Neural progenitor cell (in vitro differentiated cells): ENCODE data around the gene MKNK2. TPM values are rescaled to one million over a fixed set of nuclear protein-coding genes. Genes with fewer than 3 reads are reported as not detected.
A peak's percentile ranks its signal among the peaks of the same experiment; 100 is the strongest.

Source experiments
- DNase-seq: peaks from one replicate; pipeline ENCODE4 v3.0.0-alpha.2; 2016; ENCODE audit warnings: low spot score
- H2AFZ ChIP-seq: fragments of 200-600 bp; sonication (generic); replicated peaks from 2 replicates; pipeline ENCODE4 v1.6.1; 2016; ENCODE audit warnings: antibody characterized with exemption
- H3F3A ChIP-seq: fragments of 200-600 bp; sonication (generic); 2 replicates; pipeline ENCODE4 v1.6.1; 2016; ENCODE audit warnings: antibody characterized with exemption, low read depth
- H3K27ac ChIP-seq: fragments of 200-600 bp; sonication (generic); 2 replicates; pipeline ENCODE4 v1.5.1; 2016; ENCODE audit warnings: mild to moderate bottlenecking
- H3K27me3 ChIP-seq: fragments of 200-600 bp; sonication (generic); 2 replicates; pipeline ENCODE4 v1.6.1; 2016; ENCODE audit warnings: mild to moderate bottlenecking, moderate library complexity
- H3K36me3 ChIP-seq: fragments of 200-600 bp; sonication (generic); 2 replicates; pipeline ENCODE4 v1.5.1; 2016
- H3K4me1 ChIP-seq: fragments of 200-600 bp; sonication (generic); 2 replicates; pipeline ENCODE4 v1.6.1; 2016; ENCODE audit warnings: mixed run types
- H3K4me2 ChIP-seq: fragments of 200-600 bp; sonication (generic); 2 replicates; pipeline ENCODE4 v1.6.1; 2016
- H3K4me3 ChIP-seq: fragments of 200-600 bp; sonication (generic); 2 replicates; pipeline ENCODE4 v1.5.1; 2016
- H3K79me2 ChIP-seq: fragments of 200-600 bp; sonication (generic); 2 replicates; pipeline ENCODE4 v1.6.1; 2016; ENCODE audit warnings: low read depth
- H3K9ac ChIP-seq: fragments of 200-600 bp; sonication (generic); 2 replicates; pipeline ENCODE4 v1.6.1; 2016
- H3K9me3 ChIP-seq: fragments of 200-600 bp; sonication (generic); 2 replicates; pipeline ENCODE4 v1.5.1; 2016; ENCODE audit warnings: low read depth
- H4K20me1 ChIP-seq: fragments of 200-600 bp; sonication (generic); 2 replicates; pipeline ENCODE4 v1.6.1; 2016; ENCODE audit warnings: low read depth
- H3K27ac Mint-ChIP-seq: 3 replicates; pipeline ENCODE4 v1.8.0; 2021; ENCODE audit warnings: mixed read lengths
- H3K27me3 Mint-ChIP-seq: 2 replicates; pipeline ENCODE4 v1.8.0; 2022; ENCODE audit warnings: low read depth, mild to moderate bottlenecking, inconsistent platforms, moderate library complexity, mixed read lengths; ENCODE audit not compliant: insufficient read depth
- H3K36me3 Mint-ChIP-seq: 3 replicates; pipeline ENCODE4 v1.8.0; 2021; ENCODE audit warnings: mixed read lengths
- H3K4me1 Mint-ChIP-seq: 3 replicates; pipeline ENCODE4 v1.8.0; 2021; ENCODE audit warnings: mixed read lengths
- H3K4me3 Mint-ChIP-seq: 3 replicates; pipeline ENCODE4 v1.8.0; 2021; ENCODE audit warnings: mild to moderate bottlenecking, moderate library complexity, mixed read lengths
- H3K9me3 Mint-ChIP-seq: 3 replicates; pipeline ENCODE4 v1.8.0; 2020; ENCODE audit warnings: mixed read lengths
- EZH2 ChIP-seq: fragments of 200-600 bp; sonication (generic); IDR thresholded peaks from 2 replicates; pipeline ENCODE4 v1.6.1; 2017; ENCODE audit warnings: antibody characterized with exemption, mild to moderate bottlenecking, moderate library complexity
- EZH2phosphoT487 ChIP-seq: fragments of 200-600 bp; sonication (generic); IDR thresholded peaks from 2 replicates; pipeline ENCODE4 v1.6.1; 2017; ENCODE audit warnings: antibody characterized with exemption
- total RNA-seq: library from RNA; depleted of rRNA; stranded (reverse); fragments of >200 nt; gene quantifications from 2 replicates; pipeline ENCODE4 v1.2.3, GENCODE V29; 2015; ENCODE audit warnings: low replicate concordance
- TF ChIP-seq, protein P1 (sequence below): fragments of 200-600 bp; sonication (generic); IDR thresholded peaks from 2 replicates; pipeline ENCODE4 v1.5.1; 2017; ENCODE audit warnings: antibody characterized with exemption, mild to moderate bottlenecking

The MKNK2 gene
- total RNA-seq, 1 donor from 2014 or later, result 46.0 TPM

- no peak for DNase-seq
- H3K9me3 Mint-ChIP-seq, result peaks cover 2% of the 10 kb centered on the region
These were observed 11.7 kb downstream of the MKNK2 start for GRCh38 chr19:2039089-2039958.

GRCh38 chr19:2038284-2039088, 12.6 kb downstream of the MKNK2 start:
- Histone ChIP-seq H3K9me3 (no peaks in the 10 kb centered on the region), H3K4me3 (no peak overlapping the region), H3K4me2 (no peak overlapping the region), H3K4me1 (peaks cover 22% of the 10 kb centered on the region), H4K20me1 (peaks cover 11% of the 10 kb centered on the region), H3K36me3 (no peaks in the 10 kb centered on the region), H3K27ac (peak overlapping the region; percentile 6), H3F3A (peaks cover 39% of the 10 kb centered on the region), H3K79me2 (peaks cover 16% of the 10 kb centered on the region), H3K27me3 (no peaks in the 10 kb centered on the region), H3K9ac (no peak overlapping the region), H2AFZ (no peak overlapping the region)
- Mint-ChIP-seq H3K9me3 (peaks cover 2% of the 10 kb centered on the region), H3K36me3 (peaks cover 8% of the 10 kb centered on the region), H3K27ac (no peak overlapping the region), H3K27me3 (no peaks in the 10 kb centered on the region), H3K4me1 (peaks cover 13% of the 10 kb centered on the region), H3K4me3 (no peak overlapping the region)
- no peak for DNase-seq
- TF ChIP-seq EZH2phosphoT487 (no peak), EZH2 (no peak)
- TF ChIP-seq, protein P1, sequence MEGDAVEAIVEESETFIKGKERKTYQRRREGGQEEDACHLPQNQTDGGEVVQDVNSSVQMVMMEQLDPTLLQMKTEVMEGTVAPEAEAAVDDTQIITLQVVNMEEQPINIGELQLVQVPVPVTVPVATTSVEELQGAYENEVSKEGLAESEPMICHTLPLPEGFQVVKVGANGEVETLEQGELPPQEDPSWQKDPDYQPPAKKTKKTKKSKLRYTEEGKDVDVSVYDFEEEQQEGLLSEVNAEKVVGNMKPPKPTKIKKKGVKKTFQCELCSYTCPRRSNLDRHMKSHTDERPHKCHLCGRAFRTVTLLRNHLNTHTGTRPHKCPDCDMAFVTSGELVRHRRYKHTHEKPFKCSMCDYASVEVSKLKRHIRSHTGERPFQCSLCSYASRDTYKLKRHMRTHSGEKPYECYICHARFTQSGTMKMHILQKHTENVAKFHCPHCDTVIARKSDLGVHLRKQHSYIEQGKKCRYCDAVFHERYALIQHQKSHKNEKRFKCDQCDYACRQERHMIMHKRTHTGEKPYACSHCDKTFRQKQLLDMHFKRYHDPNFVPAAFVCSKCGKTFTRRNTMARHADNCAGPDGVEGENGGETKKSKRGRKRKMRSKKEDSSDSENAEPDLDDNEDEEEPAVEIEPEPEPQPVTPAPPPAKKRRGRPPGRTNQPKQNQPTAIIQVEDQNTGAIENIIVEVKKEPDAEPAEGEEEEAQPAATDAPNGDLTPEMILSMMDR, result no peak

More at GRCh38 chr19:2039089-2039958, 11.7 kb downstream of the MKNK2 start:
- Histone ChIP-seq H3K9ac (no peak overlapping the region), H3F3A (peaks cover 44% of the 10 kb centered on the region), H3K27me3 (no peaks in the 10 kb centered on the region), H3K36me3 (no peaks in the 10 kb centered on the region), H3K4me2 (no peak overlapping the region), H3K4me3 (no peak overlapping the region), H2AFZ (no peak overlapping the region), H3K9me3 (no peaks in the 10 kb centered on the region), H3K79me2 (peaks cover 16% of the 10 kb centered on the region), H4K20me1 (peaks cover 15% of the 10 kb centered on the region), H3K27ac (no peak overlapping the region), H3K4me1 (peaks cover 22% of the 10 kb centered on the region)
- TF ChIP-seq EZH2phosphoT487 (no peak), EZH2 (no peak)
- TF ChIP-seq, protein P1, result no peak
- Mint-ChIP-seq H3K4me3 (peak overlapping the region; percentile 52), H3K4me1 (peaks cover 14% of the 10 kb centered on the region), H3K27me3 (no peaks in the 10 kb centered on the region), H3K36me3 (peaks cover 8% of the 10 kb centered on the region), H3K27ac (no peak overlapping the region)

- Histone ChIP-seq H3K4me2 (no peak overlapping the region), H3K79me2 (peaks cover 16% of the 10 kb centered on the region), H3K4me1 (peaks cover 22% of the 10 kb centered on the region), H4K20me1 (peaks cover 11% of the 10 kb centered on the region), H3F3A (peaks cover 33% of the 10 kb centered on the region), H3K36me3 (no peaks in the 10 kb centered on the region), H2AFZ (no peak overlapping the region), H3K27me3 (no peaks in the 10 kb centered on the region), H3K4me3 (no peak overlapping the region), H3K9ac (no peak overlapping the region), H3K9me3 (no peaks in the 10 kb centered on the region), H3K27ac (peak overlapping the region; percentile 37)
- Mint-ChIP-seq H3K36me3 (peaks cover 8% of the 10 kb centered on the region), H3K27ac (no peak overlapping the region), H3K27me3 (no peaks in the 10 kb centered on the region), H3K9me3 (peaks cover 2% of the 10 kb centered on the region), H3K4me3 (no peak overlapping the region), H3K4me1 (peaks cover 11% of the 10 kb centered on the region)
- no peak for DNase-seq
- TF ChIP-seq EZH2 (no peak), EZH2phosphoT487 (no peak)
- TF ChIP-seq, protein P1, result no peak
These were observed 13.3 kb downstream of the MKNK2 start for GRCh38 chr19:2037651-2038255.
